GM13976 (cell line): ENCODE results near the gene YAP1.
"Not testable (repeated sequence)": the region's sequence is repeated elsewhere in the genome, so short reads cannot be mapped to it uniquely, and the experiment has no call there.

ENCODE experiments used
- DNase-seq: peaks from one replicate; pipeline ENCODE4 v3.0.0; 2012; ENCODE audit warnings: low spot score
- CTCF ChIP-seq: IDR thresholded peaks from 2 replicates; pipeline ENCODE4 v1.5.1; 2012; ENCODE audit warnings: borderline replicate concordance, mild to moderate bottlenecking; ENCODE audit not compliant: insufficient read depth; ENCODE audit errors: extremely low read depth, missing control alignments, control extremely low read depth
- in situ Hi-C: fragments of 300-500 bp; cut with MboI; formaldehyde crosslinking; loops from one replicate; pipeline ENCODE4 v1.12.0; 2022; ENCODE audit warnings: low sequenced_read_pairs, mixed read lengths, inconsistent platforms; ENCODE audit not compliant: unreplicated experiment

The YAP1 gene

GRCh38 chr11:102194257-102194656 is 84.0 kb downstream of the YAP1 start:
- DNase-seq: no peak
- TF ChIP-seq CTCF: no peak
- in situ Hi-C loops: no loop called here

GRCh38 chr11:102194990-102195389 is 84.7 kb downstream of the YAP1 start:
- DNase-seq: no peak
- in situ Hi-C loops: no loop called here
- no peak for TF ChIP-seq CTCF

- no peak for DNase-seq
- no peak for TF ChIP-seq CTCF
- in situ Hi-C loops: no loop called here
Observed at GRCh38 chr11:102196351-102196750, 86.1 kb downstream of the YAP1 start.

- no peak for DNase-seq
- in situ Hi-C loops: no loop called here
- TF ChIP-seq CTCF: no peak
Observed at GRCh38 chr11:102196816-102197215, 86.6 kb downstream of the YAP1 start.

GRCh38 chr11:102197670-102198139 is 87.5 kb downstream of the YAP1 start:
- DNase-seq: no peak
- in situ Hi-C loops: no loop called here
- no peak for TF ChIP-seq CTCF

GRCh38 chr11:102199673-102200072 is 89.4 kb downstream of the YAP1 start:
- DNase-seq: no peak
- in situ Hi-C loops: no loop called here
- TF ChIP-seq CTCF: no peak

GRCh38 chr11:102200325-102200724 is 90.1 kb downstream of the YAP1 start:
- in situ Hi-C loops, DNase-seq: not testable (repeated sequence)
